SK-N-MC (cell line): ENCODE data around the gene TBCB.

Experiments used
- DNase-seq: peaks from one replicate; pipeline ENCODE4 v3.0.0-alpha.2; 2011; ENCODE audit warnings: low read depth, low spot score
- H3K27ac ChIP-seq: fragments of 200-600 bp; sonication (generic); 2 replicates; pipeline ENCODE4 v1.5.1; 2016; ENCODE audit warnings: mixed run types
- H3K36me3 ChIP-seq: fragments of 200-600 bp; sonication (generic); 2 replicates; pipeline ENCODE4 v1.6.1; 2017; ENCODE audit warnings: antibody characterized with exemption, low read length, mixed read lengths; ENCODE audit not compliant: insufficient read depth
- H3K4me3 ChIP-seq: fragments of 200-600 bp; sonication (generic); 2 replicates; pipeline ENCODE4 v1.5.1; 2016
- H3K9ac ChIP-seq: fragments of 200-600 bp; sonication (generic); 2 replicates; pipeline ENCODE4 v1.8.0; 2017; ENCODE audit warnings: mixed run types, mixed read lengths; ENCODE audit not compliant: insufficient read length
- H3K9me3 ChIP-seq: fragments of 200-600 bp; sonication (generic); 2 replicates; pipeline ENCODE4 v1.6.1; 2017; ENCODE audit warnings: low read depth, mild to moderate bottlenecking, antibody characterized with exemption, low read length, moderate library complexity, mixed read lengths
- EZH2 ChIP-seq: fragments of 200-600 bp; sonication (generic); IDR thresholded peaks from one replicate; pipeline ENCODE4 v1.6.1; 2017; ENCODE audit warnings: antibody characterized with exemption
- FOXP2 ChIP-seq: optimal IDR thresholded peaks from 2 replicates; pipeline ENCODE3; 2011; ENCODE audit warnings: mild to moderate bottlenecking, moderate library complexity; ENCODE audit not compliant: insufficient read depth; ENCODE audit errors: extremely low read length, control extremely low read depth
- POLR2AphosphoS5 ChIP-seq: IDR thresholded peaks from 2 replicates; pipeline ENCODE4 v1.6.1; 2012; ENCODE audit warnings: mild to moderate bottlenecking, low read depth, low read length, borderline replicate concordance

TBCB gene

DNA sequence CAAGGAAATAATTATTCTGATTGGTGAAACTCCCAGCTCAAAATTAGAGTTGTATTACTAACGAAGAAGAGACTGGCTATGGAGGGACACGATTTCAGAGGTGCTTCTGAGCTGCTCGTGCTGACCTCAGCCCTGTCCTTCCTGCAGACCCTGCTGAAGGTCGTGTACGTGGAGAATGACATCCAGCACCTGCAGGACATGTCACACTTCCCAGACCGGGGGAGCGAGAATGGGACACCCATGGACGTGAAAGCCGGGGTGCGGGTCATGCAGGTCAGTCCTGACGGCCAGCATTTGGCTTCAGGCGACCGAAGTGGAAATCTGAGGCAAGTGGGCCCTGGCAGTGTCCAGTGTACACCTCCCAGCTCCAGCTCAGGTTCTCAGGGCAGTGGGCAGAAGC, 32.4 kb upstream of the TBCB start:
- no peak for DNase-seq
- Histone ChIP-seq H3K4me3 (no peak overlapping the region), H3K9ac (no peak overlapping the region), H3K9me3 (no peaks in the 10 kb centered on the region), H3K36me3 (peaks cover 45% of the 10 kb centered on the region), H3K27ac (no peak overlapping the region)
- no peak for TF ChIP-seq EZH2
- TF ChIP-seq FOXP2 = no peak
- TF ChIP-seq POLR2AphosphoS5 = no peak

- Histone ChIP-seq H3K9ac (no peak overlapping the region), H3K4me3 (no peak overlapping the region), H3K36me3 (peaks cover 54% of the 10 kb centered on the region), H3K27ac (no peak overlapping the region), H3K9me3 (no peaks in the 10 kb centered on the region)
- DNase-seq = no peak
- no peak for TF ChIP-seq EZH2
- no peak for TF ChIP-seq POLR2AphosphoS5
- TF ChIP-seq FOXP2 = no peak
These were observed 30.8 kb upstream of the TBCB start for GRCh38 chr19:36084231-36085009.

GRCh38 chr19:36086326-36086725, 28.9 kb upstream of the TBCB start:
- peaks cover 53% of the 10 kb centered on the region for H3K36me3 ChIP-seq

GRCh38 chr19:36089847-36090246, 25.4 kb upstream of the TBCB start:
- TF ChIP-seq FOXP2 (no peak), POLR2AphosphoS5 (no peak), EZH2 (no peak)
- Histone ChIP-seq H3K36me3 (peaks cover 38% of the 10 kb centered on the region), H3K9ac (no peak overlapping the region), H3K9me3 (no peaks in the 10 kb centered on the region), H3K27ac (no peak overlapping the region), H3K4me3 (no peak overlapping the region)
- no peak for DNase-seq

More at GRCh38 chr19:36086326-36086725, 28.9 kb upstream of the TBCB start:
- Histone ChIP-seq H3K4me3 (no peak overlapping the region), H3K27ac (no peak overlapping the region), H3K9ac (no peak overlapping the region), H3K9me3 (no peaks in the 10 kb centered on the region)
- no peak for DNase-seq
- TF ChIP-seq EZH2 (no peak), FOXP2 (no peak), POLR2AphosphoS5 (no peak)

DNA sequence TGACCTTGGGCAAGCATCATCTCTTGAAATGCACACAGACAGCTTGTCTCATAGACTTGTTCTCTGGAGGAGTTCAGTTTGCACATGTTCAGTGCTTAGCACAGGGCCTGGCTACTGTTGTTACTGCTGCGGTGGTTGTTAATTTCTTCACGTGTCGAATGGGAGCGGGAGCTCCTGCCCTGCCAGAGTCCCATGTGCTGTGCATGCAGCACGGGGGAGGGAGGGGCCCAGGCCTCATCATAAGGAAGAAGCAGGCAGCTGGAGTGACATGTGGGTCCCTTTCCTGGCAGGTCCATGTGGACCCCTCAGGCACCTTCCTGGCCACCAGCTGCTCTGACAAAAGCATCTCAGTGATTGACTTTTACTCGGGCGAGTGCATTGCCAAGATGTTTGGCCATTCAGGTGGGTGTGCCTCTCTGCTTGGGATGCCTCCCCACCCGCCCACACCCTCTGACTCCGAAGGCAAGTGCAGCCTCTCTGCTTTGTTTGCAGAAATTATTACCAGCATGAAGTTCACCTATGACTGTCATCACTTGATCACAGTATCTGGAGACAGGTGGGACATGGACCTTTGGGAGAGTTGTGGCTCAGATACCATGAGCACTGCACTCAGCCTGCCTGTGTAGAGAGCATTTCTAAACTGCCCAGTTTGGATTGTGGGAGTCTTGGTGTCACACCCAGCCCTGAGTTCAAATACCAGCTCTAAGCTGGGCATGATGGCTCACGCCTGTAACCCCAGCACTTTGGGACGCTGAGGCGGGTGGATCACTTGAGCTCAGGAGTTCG, 24.2 kb upstream of the TBCB start:
- TF ChIP-seq POLR2AphosphoS5 (no peak), EZH2 (no peak), FOXP2 (no peak)
- Histone ChIP-seq H3K36me3 (peaks cover 36% of the 10 kb centered on the region), H3K27ac (no peak overlapping the region), H3K9ac (no peak overlapping the region), H3K4me3 (no peak overlapping the region), H3K9me3 (no peaks in the 10 kb centered on the region)
- no peak for DNase-seq

DNA sequence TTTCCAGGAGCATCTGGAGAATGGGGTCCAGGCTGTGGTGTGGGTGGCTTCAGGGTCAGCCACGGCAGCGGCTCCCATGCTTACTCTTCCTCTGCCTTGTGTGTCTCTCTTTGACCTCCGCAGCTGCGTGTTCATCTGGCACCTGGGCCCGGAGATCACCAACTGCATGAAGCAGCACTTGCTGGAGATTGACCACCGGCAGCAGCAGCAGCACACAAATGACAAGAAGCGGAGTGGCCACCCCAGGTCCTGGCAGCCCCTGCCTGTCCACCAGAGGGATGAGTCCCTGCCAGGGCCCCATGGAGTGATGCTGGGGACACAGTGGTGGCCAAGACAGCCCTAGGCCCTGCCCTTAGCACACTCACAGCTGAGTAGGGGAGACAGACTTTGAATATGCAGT, 22.7 kb upstream of the TBCB start:
- peaks cover 34% of the 10 kb centered on the region for H3K36me3 ChIP-seq
- no peak overlapping the region for H3K4me3 ChIP-seq
- H3K27ac ChIP-seq = no peak overlapping the region
- H3K9me3 ChIP-seq = no peaks in the 10 kb centered on the region
- no peak for DNase-seq
- TF ChIP-seq EZH2 = no peak
- no peak for TF ChIP-seq POLR2AphosphoS5
- no peak for TF ChIP-seq FOXP2
- H3K9ac ChIP-seq = no peak overlapping the region

GRCh38 chr19:36093146-36093662, 22.1 kb upstream of the TBCB start:
- DNase-seq = no peak
- peaks cover 28% of the 10 kb centered on the region; the same call in 1 of the 2 replicates for H3K36me3 ChIP-seq
- TF ChIP-seq EZH2 (no peak), POLR2AphosphoS5 (no peak), FOXP2 (no peak)
- no peak overlapping the region for H3K9ac ChIP-seq
- no peaks in the 10 kb centered on the region for H3K9me3 ChIP-seq
- H3K4me3 ChIP-seq = no peak overlapping the region
- no peak overlapping the region for H3K27ac ChIP-seq

DNA sequence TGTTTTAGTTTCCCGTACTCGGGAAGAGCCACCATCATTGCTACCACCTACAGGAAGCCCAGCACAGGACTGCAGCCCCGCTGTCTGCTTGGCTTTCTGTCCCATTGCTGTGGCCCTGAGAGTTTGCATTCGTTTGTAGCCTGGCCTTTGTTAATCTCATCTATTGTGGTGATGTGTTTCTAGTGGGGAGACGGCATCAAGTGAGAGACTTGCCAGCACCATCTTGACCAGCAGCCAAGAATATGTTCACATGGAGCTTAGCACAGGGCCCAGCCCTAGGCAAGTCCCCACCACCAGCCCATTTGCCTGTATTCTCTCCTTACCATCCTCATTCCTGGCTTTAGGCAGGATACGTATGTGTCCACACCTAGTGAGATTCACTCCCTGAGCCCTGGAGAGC, 21.6 kb upstream of the TBCB start:
- peaks cover 24% of the 10 kb centered on the region; the same call in 1 of the 2 replicates for H3K36me3 ChIP-seq
- no peak overlapping the region for H3K4me3 ChIP-seq
- no peak for DNase-seq
- H3K9ac ChIP-seq = no peak overlapping the region
- H3K9me3 ChIP-seq = no peaks in the 10 kb centered on the region
- TF ChIP-seq FOXP2 = no peak
- TF ChIP-seq EZH2 = no peak
- TF ChIP-seq POLR2AphosphoS5 = no peak
- H3K27ac ChIP-seq = no peak overlapping the region
